Right ventricle myocardium inferior (tissue), 1 donor: Measurements from ENCODE around the gene OGDH. TPM values are rescaled to one million over a fixed set of nuclear protein-coding genes. Genes with fewer than 3 reads are reported as not detected.

Experiments
- ATAC-seq: fragments of 200-7000 bp; cut with Tn5 transposase; one replicate; pipeline ENCODE4 v1.9.1; 2020; ENCODE audit warnings: mild to moderate bottlenecking, moderate library complexity
- DNase-seq: peaks from one replicate; pipeline ENCODE4 v3.0.0; 2021; ENCODE audit errors: missing footprints
- intact Hi-C: fragments of 100-400 bp; cut with DNase I; formaldehyde crosslinking; loops from one replicate; pipeline ENCODE4 v1.11.0; 2022
- total RNA-seq: library from RNA; stranded (reverse); fragmentation: NEBNext Ultra II Directional; extraction: Animal tissue kit (Norgen Biotek cat#: 25700); gene quantifications from one replicate; pipeline ENCODE4 v1.2.1, GENCODE V29; 2021
- donor health status: DM: no; HTN: yes; CAD: no; lungs with severe emphysema.

The OGDH gene
- total RNA-seq, 1 donor from 2014 or later = 679 TPM

- no peak for ATAC-seq
- DNase-seq = no peak
- intact Hi-C loops = no loop called here
Measured at GRCh38 chr7:44738051-44738723, 131.8 kb downstream of the OGDH start.

GRCh38 chr7:44738876-44739665 lies 132.6 kb downstream of the OGDH start:
- DNase-seq (no peak), ATAC-seq (no peak)
- intact Hi-C loops = no loop called here

GRCh38 chr7:44740055-44740454 lies 133.6 kb downstream of the OGDH start:
- intact Hi-C loops = no loop called here
- no peak for DNase-seq
- ATAC-seq = no peak

GRCh38 chr7:44743750-44744149 lies 137.3 kb downstream of the OGDH start:
- intact Hi-C loops = no loop called here
- no peak for DNase-seq
- ATAC-seq = no peak

- ATAC-seq = peak; percentile 98
- DNase-seq = peak; percentile 98
- intact Hi-C loops = loop anchor here (2.0 to 5.0 kb wide), 2 partner anchors 49 to 99 kb away; partner anchors contain the start of genes H2AZ2 and PPIA
Measured at GRCh38 chr7:44748045-44748947, 141.9 kb downstream of the OGDH start, which contains the start of gene ZMIZ2. TSS of gene ZMIZ2 (plus strand) at chr7:44748847. CDS start at chr7:44756250, 7,403 bp downstream.

GRCh38 chr7:44748948-44749731 lies 142.7 kb downstream of the OGDH start:
- ATAC-seq (no peak), DNase-seq (no peak)
- intact Hi-C loops = loop anchor here (2.0 to 5.0 kb wide), 2 partner anchors 48 to 98 kb away; partner anchors contain the start of genes H2AZ2 and PPIA

GRCh38 chr7:44749992-44750391 lies 143.6 kb downstream of the OGDH start:
- no peak for DNase-seq
- intact Hi-C loops = loop anchor here (2.0 to 5.0 kb wide), 2 partner anchors 47 to 97 kb away; partner anchors contain the start of genes H2AZ2 and PPIA
- no peak for ATAC-seq

- intact Hi-C loops = no loop called here
- DNase-seq (no peak), ATAC-seq (no peak)
Measured at GRCh38 chr7:44750424-44750823, 144.0 kb downstream of the OGDH start.

GRCh38 chr7:44750921-44751571 lies 144.6 kb downstream of the OGDH start:
- no peak for ATAC-seq
- intact Hi-C loops = no loop called here
- DNase-seq = no peak

- intact Hi-C loops = no loop called here
- no peak for ATAC-seq
- no peak for DNase-seq
Measured at GRCh38 chr7:44752822-44753221, 146.4 kb downstream of the OGDH start.

- ATAC-seq (no peak), DNase-seq (no peak)
- intact Hi-C loops = no loop called here
Measured at GRCh38 chr7:44754802-44755697, 148.6 kb downstream of the OGDH start.

- intact Hi-C loops = no loop called here
- DNase-seq (no peak), ATAC-seq (no peak)
Measured at GRCh38 chr7:44755698-44756627, 149.5 kb downstream of the OGDH start.

GRCh38 chr7:44756904-44757303 lies 150.5 kb downstream of the OGDH start:
- ATAC-seq = no peak
- intact Hi-C loops = no loop called here
- DNase-seq = no peak

- DNase-seq = peak; percentile 92
- intact Hi-C loops = no loop called here
- ATAC-seq = peak; percentile 87
Measured at GRCh38 chr7:44757311-44757710, 150.9 kb downstream of the OGDH start.

GRCh38 chr7:44757739-44758138 lies 151.3 kb downstream of the OGDH start:
- ATAC-seq = no peak
- no peak for DNase-seq
- intact Hi-C loops = no loop called here
